ENCODE measurements around the gene GAK.

Gene GAK

GRCh38 chr4:960636-961350, 28.7 kb upstream of the GAK start:
- no peak for TF ChIP-seq CTCF (IDR thresholded peaks at IDR 0.05)

GRCh38 chr4:960140-960635, 28.1 kb upstream of the GAK start:
- TF ChIP-seq CTCF (IDR thresholded peaks at IDR 0.05): no peak

GRCh38 chr4:959338-960139, 27.4 kb upstream of the GAK start:
- TF ChIP-seq CTCF (IDR thresholded peaks at IDR 0.05): no peak

- no peak for TF ChIP-seq CTCF (IDR thresholded peaks at IDR 0.05)
Observed at GRCh38 chr4:958696-959337, 26.7 kb upstream of the GAK start.

GRCh38 chr4:958314-958665, 26.2 kb upstream of the GAK start:
- no peak for TF ChIP-seq CTCF (IDR thresholded peaks at IDR 0.05)

GRCh38 chr4:957581-958313, 25.6 kb upstream of the GAK start:
- no peak for TF ChIP-seq CTCF (IDR thresholded peaks at IDR 0.05)

GRCh38 chr4:957231-957580, 25.1 kb upstream of the GAK start:
- TF ChIP-seq CTCF (IDR thresholded peaks at IDR 0.05): no peak

Data from LNCAP (cell line).